NK-92 treated with Interleukin-12 subunit alpha and Interleukin-12 subunit beta, amount 100 ng/mL, for 24 hours (cell line): Measurements from ENCODE around the gene PARD3B.

Experiments
- DNase-seq: peaks from one replicate; lab custom pipeline; 2025; lab: John Stamatoyannopoulos, UW

The PARD3B gene

GRCh38 chr2:205056151-205056561, 510.9 kb downstream of the PARD3B start:
- no peak for DNase-seq

GRCh38 chr2:205058409-205058808, 513.1 kb downstream of the PARD3B start:
- DNase-seq: no peak

GRCh38 chr2:205060269-205060668, 515.0 kb downstream of the PARD3B start:
- no peak for DNase-seq

- no peak for DNase-seq
Observed at GRCh38 chr2:205066081-205066480, 520.8 kb downstream of the PARD3B start.

GRCh38 chr2:205069928-205070327, 524.7 kb downstream of the PARD3B start:
- DNase-seq: no peak

GRCh38 chr2:205070889-205071288, 525.6 kb downstream of the PARD3B start:
- DNase-seq: no peak

GRCh38 chr2:205073433-205074020, 528.3 kb downstream of the PARD3B start:
- DNase-seq: no peak

- DNase-seq: no peak
Observed at GRCh38 chr2:205076405-205076804, 531.1 kb downstream of the PARD3B start.

GRCh38 chr2:205077159-205077558, 531.9 kb downstream of the PARD3B start:
- no peak for DNase-seq

GRCh38 chr2:205078762-205079161, 533.5 kb downstream of the PARD3B start:
- DNase-seq: no peak

- DNase-seq: no peak
Observed at GRCh38 chr2:205079173-205079572, 533.9 kb downstream of the PARD3B start.

GRCh38 chr2:205086662-205087061, 541.4 kb downstream of the PARD3B start:
- DNase-seq: no peak

- DNase-seq: no peak
Observed at GRCh38 chr2:205087862-205088261, 542.6 kb downstream of the PARD3B start.

GRCh38 chr2:205089958-205090357, 544.7 kb downstream of the PARD3B start:
- DNase-seq: no peak

GRCh38 chr2:205091411-205091810, 546.1 kb downstream of the PARD3B start:
- no peak for DNase-seq

GRCh38 chr2:205094031-205094430, 548.8 kb downstream of the PARD3B start:
- DNase-seq: no peak

GRCh38 chr2:205103699-205104098, 558.4 kb downstream of the PARD3B start:
- DNase-seq: no peak

GRCh38 chr2:205107810-205108209, 562.5 kb downstream of the PARD3B start:
- no peak for DNase-seq

- DNase-seq: no peak
Observed at GRCh38 chr2:205115511-205115910, 570.2 kb downstream of the PARD3B start.

GRCh38 chr2:205117125-205117524, 571.9 kb downstream of the PARD3B start:
- no peak for DNase-seq

- no peak for DNase-seq
Observed at GRCh38 chr2:205119136-205119535, 573.9 kb downstream of the PARD3B start.

- no peak for DNase-seq
Observed at GRCh38 chr2:205128726-205129125, 583.5 kb downstream of the PARD3B start.

GRCh38 chr2:205129531-205129930, 584.3 kb downstream of the PARD3B start:
- DNase-seq: no peak

- DNase-seq: no peak
Observed at GRCh38 chr2:205130111-205130829, 585.0 kb downstream of the PARD3B start.
